Measurements from ENCODE around the gene FAM236A. TPM values are rescaled to one million over a fixed set of nuclear protein-coding genes. Genes with fewer than 3 reads are reported as not detected.
"Not testable (repeated sequence)": the region's sequence is repeated elsewhere in the genome, so short reads cannot be mapped to it uniquely, and the experiment has no call there.

The FAM236A gene
- total and polyA plus RNA-seq, 2 donors = not detected

- not testable (repeated sequence) for H3K27ac ChIP-seq (ENCODE audit: low read depth in 1 of 2, low read length in 1 of 2); H3K27me3 ChIP-seq (ENCODE audit: control insufficient read depth in 2 of 2, insufficient read depth in 1 of 2, low read length in 1 of 2); H3K36me3 ChIP-seq (ENCODE audit: control insufficient read depth in 2 of 2, insufficient read depth in 2 of 2, low read length in 1 of 2); H3K4me3 ChIP-seq (ENCODE audit: low read length in 2 of 2); H3K4me1 ChIP-seq (ENCODE audit: control insufficient read depth in 2 of 2, insufficient read depth in 2 of 2, low read length in 2 of 2); DNase-seq (ENCODE audit: low read depth in 6 of 9, low spot score in 9 of 9); H3K9me3 ChIP-seq (ENCODE audit: control insufficient read depth in 2 of 2, insufficient read depth in 1 of 2, low read length in 1 of 2)
- no CpG with 5 or more reads among the region's 15 CpGs for WGBS
These were observed 5.8 kb downstream of the FAM236A start, which contains the start of gene DMRTC1 for GRCh38 chrX:72943819-72944169. Gene DMRTC1, minus strand, starts transcription at chrX:72943837. Its CDS starts 68,143 bp downstream, at chrX:72875694.

GRCh38 chrX:72959971-72960370, 22.0 kb downstream of the FAM236A start:
- no CpG with 5 or more reads among the region's 9 CpGs for WGBS
- H3K36me3 ChIP-seq (ENCODE audit: control insufficient read depth in 2 of 2, insufficient read depth in 2 of 2, low read length in 1 of 2); H3K4me3 ChIP-seq (ENCODE audit: low read length in 2 of 2); H3K27ac ChIP-seq (ENCODE audit: low read depth in 1 of 2, low read length in 1 of 2); H3K9me3 ChIP-seq (ENCODE audit: control insufficient read depth in 2 of 2, insufficient read depth in 1 of 2, low read length in 1 of 2); H3K27me3 ChIP-seq (ENCODE audit: control insufficient read depth in 2 of 2, insufficient read depth in 1 of 2, low read length in 1 of 2); H3K4me1 ChIP-seq (ENCODE audit: control insufficient read depth in 2 of 2, insufficient read depth in 2 of 2, low read length in 2 of 2); DNase-seq (ENCODE audit: low read depth in 6 of 9, low spot score in 9 of 9): not testable (repeated sequence)

- WGBS = no CpG with 5 or more reads among the region's 5 CpGs
- H3K4me3 ChIP-seq (ENCODE audit: low read length in 2 of 2) = not testable (repeated sequence)
These were observed 33.9 kb downstream of the FAM236A start for GRCh38 chrX:72971859-72972258.

GRCh38 chrX:72974885-72975284, 36.9 kb downstream of the FAM236A start:
- not testable (repeated sequence) for H3K4me1 ChIP-seq (ENCODE audit: control insufficient read depth in 2 of 2, insufficient read depth in 2 of 2, low read length in 2 of 2); H3K27ac ChIP-seq (ENCODE audit: low read depth in 1 of 2, low read length in 1 of 2); H3K9me3 ChIP-seq (ENCODE audit: control insufficient read depth in 2 of 2, insufficient read depth in 1 of 2, low read length in 1 of 2); DNase-seq (ENCODE audit: low read depth in 6 of 9, low spot score in 9 of 9); H3K27me3 ChIP-seq (ENCODE audit: control insufficient read depth in 2 of 2, insufficient read depth in 1 of 2, low read length in 1 of 2); H3K36me3 ChIP-seq (ENCODE audit: control insufficient read depth in 2 of 2, insufficient read depth in 2 of 2, low read length in 1 of 2); H3K4me3 ChIP-seq (ENCODE audit: low read length in 2 of 2)
- whole genome bisulfite sequencing = no CpG with 5 or more reads among the region's 7 CpGs

More at GRCh38 chrX:72971859-72972258, 33.9 kb downstream of the FAM236A start:
- not testable (repeated sequence) for H3K9me3 ChIP-seq (ENCODE audit: control insufficient read depth in 2 of 2, insufficient read depth in 1 of 2, low read length in 1 of 2); H3K27ac ChIP-seq (ENCODE audit: low read depth in 1 of 2, low read length in 1 of 2); DNase-seq (ENCODE audit: low read depth in 6 of 9, low spot score in 9 of 9); H3K4me1 ChIP-seq (ENCODE audit: control insufficient read depth in 2 of 2, insufficient read depth in 2 of 2, low read length in 2 of 2); H3K27me3 ChIP-seq (ENCODE audit: control insufficient read depth in 2 of 2, insufficient read depth in 1 of 2, low read length in 1 of 2); H3K36me3 ChIP-seq (ENCODE audit: control insufficient read depth in 2 of 2, insufficient read depth in 2 of 2, low read length in 1 of 2)

GRCh38 chrX:72980894-72981469, 43.0 kb downstream of the FAM236A start:
- H3K4me1 ChIP-seq (ENCODE audit: control insufficient read depth in 2 of 2, insufficient read depth in 2 of 2, low read length in 2 of 2); H3K36me3 ChIP-seq (ENCODE audit: control insufficient read depth in 2 of 2, insufficient read depth in 2 of 2, low read length in 1 of 2); H3K27me3 ChIP-seq (ENCODE audit: control insufficient read depth in 2 of 2, insufficient read depth in 1 of 2, low read length in 1 of 2); H3K9me3 ChIP-seq (ENCODE audit: control insufficient read depth in 2 of 2, insufficient read depth in 1 of 2, low read length in 1 of 2); DNase-seq (ENCODE audit: low read depth in 6 of 9, low spot score in 9 of 9); H3K4me3 ChIP-seq (ENCODE audit: low read length in 2 of 2); H3K27ac ChIP-seq (ENCODE audit: low read depth in 1 of 2, low read length in 1 of 2): not testable (repeated sequence)
- WGBS = 84% methylated on average over 5 of the region's 5 CpGs

Other genes starting within 250 kb of the FAM236A start
- 2.1 TPM for gene PHKA1, start 223.9 kb upstream of the FAM236A start, total RNA-seq
- gene PHKA1, start 223.9 kb upstream of the FAM236A start, polyA plus RNA-seq = 14.1 TPM
- 0.14 TPM for gene DMRTC1B, start 161.3 kb upstream of the FAM236A start, total RNA-seq
- gene DMRTC1B, start 161.3 kb upstream of the FAM236A start, polyA plus RNA-seq = 1.3 TPM
- not detected for gene FAM236B, start 155.5 kb upstream of the FAM236A start, total RNA-seq
- not detected for gene FAM236B, start 155.5 kb upstream of the FAM236A start, polyA plus RNA-seq
- gene FAM236D, start 130.0 kb upstream of the FAM236A start, total RNA-seq = not detected
- not detected for gene FAM236D, start 130.0 kb upstream of the FAM236A start, polyA plus RNA-seq
- gene FAM236C, start 25.6 kb upstream of the FAM236A start, total RNA-seq = not detected
- not detected for gene FAM236C, start 25.6 kb upstream of the FAM236A start, polyA plus RNA-seq
- gene DMRTC1, start 5.6 kb downstream of the FAM236A start, total RNA-seq = 0.05 TPM
- 0.05 TPM for gene DMRTC1, start 5.6 kb downstream of the FAM236A start, polyA plus RNA-seq
- gene PABPC1L2B, start 64.7 kb downstream of the FAM236A start, total RNA-seq = not detected
- gene PABPC1L2B, start 64.7 kb downstream of the FAM236A start, polyA plus RNA-seq = not detected
- gene PABPC1L2A, start 141.3 kb downstream of the FAM236A start, total RNA-seq = not detected
- gene PABPC1L2A, start 141.3 kb downstream of the FAM236A start, polyA plus RNA-seq = 0.02 TPM